Adrenal gland (tissue), 5 donors: Measurements from ENCODE around the gene SLF2.

ENCODE experiments used
- CTCF ChIP-seq, 6 experiments: fragments of 450-650 bp in 4 of 6; fragments of 200-600 bp in 2 of 6; sonication (generic) in 1 of 6; IDR thresholded peaks; 1 replicate in 5 of 6; 2 replicates in 1 of 6; pipeline versions ENCODE4 v1.5.1 to v1.8.0; 2016 to 2021; ENCODE audit warnings: antibody characterized with exemption in 6 of 6, mild to moderate bottlenecking in 2 of 6, moderate library complexity in 1 of 6
- POLR2A ChIP-seq, 2 donors: fragments of 450-650 bp; IDR thresholded peaks; one replicate each; pipeline ENCODE4 v1.6.1; 2017; ENCODE audit warnings: antibody characterized with exemption in 2 of 2, mild to moderate bottlenecking in 2 of 2, moderate library complexity in 1 of 2
- donor health status: DM: no; HTN: no; CAD: no.

- no peak for TF ChIP-seq POLR2A (IDR thresholded peaks at IDR 0.05)
- TF ChIP-seq CTCF (IDR thresholded peaks at IDR 0.05): no peak
Observed at GRCh38 chr10:100876585-100877460, 35.9 kb upstream of the SLF2 start.
